HEK293 (cell line): ENCODE measurements around the gene ZNF428.

Source experiments
- CTCF ChIP-seq: fragments of 450-650 bp; formaldehyde crosslinking; IDR thresholded peaks from 2 replicates; pipeline ENCODE4 v1.5.1; 2016; ENCODE audit warnings: missing biosample characterization, missing genetic modification characterization
- PRDM1 ChIP-seq: fragments of 450-650 bp; formaldehyde crosslinking; IDR thresholded peaks from 2 replicates; pipeline ENCODE4; 2016; ENCODE audit warnings: missing biosample characterization, missing genetic modification characterization
- PRDM10 ChIP-seq: fragments of 450-650 bp; formaldehyde crosslinking; IDR thresholded peaks from 2 replicates; pipeline ENCODE4 v1.5.1; 2016; ENCODE audit warnings: missing biosample characterization, missing genetic modification characterization
- ZBTB1 ChIP-seq: fragments of 450-650 bp; formaldehyde crosslinking; IDR thresholded peaks from 2 replicates; pipeline ENCODE4 v1.5.1; 2016; ENCODE audit warnings: missing biosample characterization, missing genetic modification characterization
- ZBTB20 ChIP-seq: fragments of 450-650 bp; formaldehyde crosslinking; IDR thresholded peaks from 2 replicates; pipeline ENCODE4 v1.5.1; 2016; ENCODE audit warnings: missing biosample characterization, missing genetic modification characterization
- ZNF157 ChIP-seq: fragments of 450-650 bp; formaldehyde crosslinking; IDR thresholded peaks from 2 replicates; pipeline ENCODE4 v1.5.1; 2016; ENCODE audit warnings: missing biosample characterization, missing genetic modification characterization
- ZNF274 ChIP-seq, 2 experiments: fragments of 200-500 bp in 1 of 2; fragments of 450-650 bp in 1 of 2; sonication (Bioruptor generic) in 1 of 2; formaldehyde crosslinking in 1 of 2; IDR thresholded peaks; 2 replicates each; pipeline versions ENCODE4 v1.5.1 to v1.6.1; 2014 to 2016; ENCODE audit warnings: borderline replicate concordance in 1 of 2, inconsistent platforms in 1 of 2, low read length in 1 of 2, missing biosample characterization in 1 of 2, missing genetic modification characterization in 1 of 2
- ZNF398 ChIP-seq: fragments of 450-650 bp; formaldehyde crosslinking; IDR thresholded peaks from 2 replicates; pipeline ENCODE4 v1.5.1; 2017; ENCODE audit warnings: missing biosample characterization, missing genetic modification characterization
- ZNF433 ChIP-seq: fragments of 450-650 bp; formaldehyde crosslinking; IDR thresholded peaks from 2 replicates; pipeline ENCODE4 v1.5.1; 2016; ENCODE audit warnings: missing biosample characterization, missing genetic modification characterization, low read depth
- ZNF561 ChIP-seq: fragments of 450-650 bp; IDR thresholded peaks from 2 replicates; pipeline ENCODE4 v1.5.1; 2018; ENCODE audit warnings: missing biosample characterization, missing genetic modification characterization, borderline replicate concordance
- ZNF830 ChIP-seq: fragments of 450-650 bp; IDR thresholded peaks from 2 replicates; pipeline ENCODE4 v1.5.0; 2018; ENCODE audit warnings: missing biosample characterization, missing genetic modification characterization, low read depth, mild to moderate bottlenecking, moderate library complexity

GRCh38 chr19:43596842-43597461, 22.5 kb downstream of the ZNF428 start:
- TF ChIP-seq ZNF433 (tag by site-specific recombination) (no peak), ZNF561 (tag by site-specific recombination) (no peak), ZBTB1 (tag by site-specific recombination) (no peak), ZNF157 (tag by site-specific recombination) (no peak), ZNF274 (IDR thresholded peaks at IDR 0.05; ENCODE audit: low read length) (no peak), ZNF274 (tag by site-specific recombination; IDR thresholded peaks at IDR 0.05; ENCODE audit: borderline replicate concordance) (no peak), ZNF398 (tag by site-specific recombination) (no peak), PRDM1 (no peak), CTCF (tag by site-specific recombination) (no peak), ZBTB20 (tag by site-specific recombination) (no peak), PRDM10 (tag by site-specific recombination) (no peak), ZNF830 (tag by site-specific recombination) (no peak)
